Measurements from ENCODE around the gene METTL3.
A peak's percentile ranks its signal among the peaks of the same experiment; 100 is the strongest.

The METTL3 gene

DNA sequence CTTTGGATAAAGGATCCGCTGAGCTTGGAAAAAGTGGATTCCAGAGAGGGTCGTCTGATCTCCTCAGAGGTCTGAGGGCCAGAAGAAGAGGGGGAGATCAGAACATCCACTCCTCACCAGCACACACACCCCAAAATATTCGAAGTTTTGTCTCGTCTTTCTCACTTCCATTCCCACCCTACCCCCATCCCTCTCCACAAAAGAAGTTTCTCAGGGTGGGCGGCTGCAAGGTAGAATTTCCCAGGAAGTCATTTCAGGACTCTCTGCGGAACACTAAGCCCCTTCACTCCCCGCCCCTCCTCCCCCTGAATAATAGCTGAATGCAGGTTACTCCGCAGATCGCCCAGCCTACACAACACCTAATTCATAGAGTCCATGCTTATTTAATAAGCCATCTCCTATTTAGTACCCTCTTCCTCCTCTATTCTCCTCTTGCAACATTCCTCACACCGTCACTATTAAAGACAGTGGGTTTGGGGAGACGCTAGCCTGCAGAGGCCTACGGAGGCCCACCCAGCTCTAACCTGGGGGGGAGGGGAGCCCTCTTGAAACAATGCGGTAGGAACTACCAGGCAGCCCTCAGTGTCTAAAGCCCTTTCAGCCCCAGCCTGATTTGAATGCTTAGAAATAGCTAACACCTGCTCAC lies 15.7 kb upstream of the METTL3 start:
- peak; percentile 93 for DNase-seq

DNA sequence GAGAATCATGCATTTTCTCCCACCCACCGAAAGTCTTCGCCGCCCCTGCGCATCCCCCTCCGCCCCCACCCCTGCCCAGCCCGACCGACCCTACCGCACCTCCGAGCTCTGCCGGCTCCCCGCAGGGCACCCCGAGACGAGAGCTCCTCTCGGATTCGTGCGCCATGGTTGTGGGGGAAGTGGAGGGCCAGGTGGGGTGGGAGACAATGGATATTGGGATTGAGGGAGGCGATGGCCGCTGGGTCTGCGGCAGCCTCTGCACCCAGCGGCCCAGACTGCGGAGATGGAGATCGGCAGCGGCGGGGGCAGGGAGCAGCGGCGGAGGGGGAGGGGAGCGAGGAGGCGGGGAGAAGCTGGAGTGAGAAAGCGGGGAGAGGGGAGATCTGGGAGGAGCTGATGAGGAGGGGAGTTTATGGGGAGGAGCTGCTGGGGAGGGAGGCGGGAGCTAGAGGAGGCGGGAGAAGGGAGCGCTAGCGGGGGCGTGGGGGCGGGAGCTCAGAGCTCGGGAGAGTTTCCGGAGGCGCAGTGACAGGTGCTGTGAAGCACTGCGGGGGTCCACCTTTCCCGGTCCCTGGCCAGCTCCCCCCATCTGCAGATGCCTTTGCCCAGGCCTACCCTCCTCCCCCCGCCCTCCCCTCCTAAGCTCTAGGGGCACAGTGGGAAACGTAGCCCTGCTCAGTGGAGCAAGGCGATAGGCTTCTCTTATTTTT lies 15.0 kb upstream of the METTL3 start, which contains the start of gene SALL2:
TSS of gene SALL2 (minus strand) at position 385 of the 710 bp plus-strand sequence. CDS start at position 166, 219 bp downstream.
- DNase-seq: peak; percentile 100

DNA sequence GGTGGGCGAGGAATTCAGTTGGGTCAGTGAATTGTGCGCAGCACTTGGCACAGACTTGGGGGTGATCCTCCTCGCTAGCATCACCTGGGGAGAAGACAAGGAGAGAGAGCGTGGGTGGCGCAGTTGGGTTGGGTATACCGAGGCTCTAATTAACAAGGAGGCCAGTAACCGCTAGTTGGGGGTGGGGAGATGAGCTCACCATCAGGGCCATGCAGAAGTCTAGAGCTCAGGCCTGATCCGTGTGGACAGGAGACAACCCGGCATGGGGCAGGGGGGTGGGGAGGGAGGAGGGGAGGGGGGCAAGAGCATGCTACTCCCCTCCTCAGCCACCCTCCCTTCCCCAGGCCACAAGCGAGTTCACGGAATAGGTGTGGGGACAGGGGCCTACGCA lies 14.4 kb upstream of the METTL3 start:
- peak; percentile 75 for DNase-seq

DNA sequence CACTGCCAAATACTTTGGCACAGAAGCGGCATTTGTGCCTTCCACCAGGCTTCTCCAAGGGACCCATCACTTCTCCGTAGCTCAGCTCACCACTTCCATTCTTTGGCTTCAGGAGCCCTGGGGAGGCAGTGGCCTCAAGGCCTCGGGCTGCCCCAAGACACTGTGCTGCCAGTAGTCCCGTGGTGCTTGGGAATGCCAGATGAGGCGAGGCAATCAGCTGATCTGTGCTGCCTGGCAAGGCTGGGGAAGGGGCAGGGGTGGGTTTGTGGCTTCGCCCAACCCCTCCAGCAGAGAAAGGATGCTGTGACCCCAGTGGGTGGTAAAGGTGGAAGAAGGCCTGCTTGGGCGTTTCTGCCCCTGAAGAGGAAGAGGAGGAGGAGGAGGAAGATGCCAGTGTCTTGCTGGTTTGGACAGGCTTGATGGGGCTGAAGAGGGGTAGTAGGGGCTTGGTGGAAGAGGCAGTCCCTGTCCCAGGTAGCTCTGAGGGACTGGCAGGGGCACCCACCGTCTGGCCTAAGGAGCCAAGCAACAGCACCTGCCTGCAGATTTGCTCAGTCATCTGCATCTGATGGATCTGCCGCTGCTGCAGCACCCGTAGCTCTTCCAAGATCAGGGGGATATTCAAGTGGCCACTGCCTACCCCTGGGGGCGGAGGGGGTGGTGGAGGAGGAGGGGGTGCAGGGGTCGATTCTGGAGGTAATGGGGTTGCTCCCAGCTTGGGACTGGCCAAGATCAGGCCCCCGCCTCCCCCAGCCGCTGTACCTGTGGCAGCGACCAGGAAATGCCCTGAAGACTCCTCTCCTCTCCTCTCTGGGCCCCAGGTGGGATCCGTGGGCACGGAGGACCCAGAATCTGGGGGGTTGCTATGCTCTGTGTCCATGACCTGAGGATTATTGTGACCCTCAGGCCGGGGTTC lies 13.7 kb upstream of the METTL3 start:
- DNase-seq: no peak

DNA sequence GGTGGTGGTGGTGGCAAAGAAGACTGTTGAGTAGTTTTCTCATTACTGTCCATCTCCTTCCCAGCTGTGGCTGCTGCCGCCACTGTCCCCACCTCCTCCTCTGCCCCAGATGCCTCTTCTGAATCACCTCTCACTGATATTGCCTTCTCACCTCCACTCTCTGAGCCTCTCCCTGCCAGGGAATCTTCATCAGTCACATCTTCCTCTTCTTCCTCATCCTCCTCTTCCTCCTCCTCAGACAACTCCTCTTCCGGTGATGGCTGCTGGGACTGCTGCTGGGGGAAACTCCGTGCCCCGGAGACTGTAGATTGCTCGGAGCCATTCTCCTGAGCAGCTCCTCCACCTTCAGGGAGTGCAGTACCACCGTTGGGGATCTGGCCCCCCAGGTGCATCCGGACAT lies 12.1 kb upstream of the METTL3 start:
- no peak for DNase-seq

DNA sequence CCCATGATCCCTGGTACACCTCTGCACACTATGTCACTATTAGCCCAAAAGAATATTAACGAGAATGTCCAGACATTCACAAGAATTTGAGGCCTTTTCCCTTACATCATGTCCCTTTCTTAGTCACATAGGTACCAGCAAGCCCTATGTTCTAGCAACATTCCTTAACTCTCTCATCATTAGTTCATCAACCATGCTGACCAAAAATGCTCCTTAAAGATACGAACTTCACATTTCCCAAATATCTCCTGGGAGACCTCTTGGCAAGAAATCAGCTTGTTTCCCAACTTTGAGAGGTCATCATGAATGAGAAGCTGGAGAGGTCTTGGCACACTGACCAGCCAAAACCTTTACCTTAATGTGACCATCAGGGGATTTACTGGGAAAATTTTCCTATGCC lies 10.4 kb upstream of the METTL3 start:
- no peak for DNase-seq

DNA sequence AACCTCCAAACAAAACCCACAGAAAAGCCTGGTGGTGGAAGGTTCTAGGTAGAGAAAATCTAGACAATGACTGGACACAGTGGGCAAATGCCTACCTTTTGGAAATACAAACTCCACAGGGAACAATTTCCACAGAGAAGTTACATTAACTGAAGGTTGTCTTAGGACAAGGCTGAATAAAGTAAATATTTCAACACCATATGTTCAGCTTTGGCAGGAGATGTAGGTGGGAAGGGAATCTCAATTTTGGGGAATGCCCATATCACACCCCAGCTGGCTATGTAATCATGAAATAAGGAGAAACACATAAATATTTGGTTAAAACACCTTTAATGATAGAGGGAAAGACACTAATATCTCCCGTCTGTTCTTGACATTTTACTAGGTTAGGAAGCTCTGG lies 9.6 kb upstream of the METTL3 start:
- peak; percentile 57 for DNase-seq

DNA sequence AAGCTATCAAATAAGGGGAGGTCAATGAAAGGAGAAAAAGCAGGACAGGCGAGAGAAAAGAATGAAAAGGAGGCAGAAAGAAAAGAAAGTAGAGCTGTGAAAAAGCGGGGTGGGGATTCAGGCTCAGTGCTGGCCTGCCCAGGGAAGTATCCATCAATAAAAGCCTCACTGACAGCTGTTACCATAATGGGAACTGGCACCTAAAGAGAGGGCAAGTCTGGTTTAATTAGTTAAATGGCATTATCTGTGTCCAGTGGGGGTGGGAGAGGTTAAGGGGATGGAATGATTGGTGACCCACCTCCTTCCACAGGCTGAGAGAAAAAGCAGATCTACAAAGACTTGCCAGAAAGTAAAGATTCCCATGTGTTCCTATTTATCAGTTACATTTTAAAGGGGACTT lies 7.6 kb upstream of the METTL3 start:
- no peak for DNase-seq

DNA sequence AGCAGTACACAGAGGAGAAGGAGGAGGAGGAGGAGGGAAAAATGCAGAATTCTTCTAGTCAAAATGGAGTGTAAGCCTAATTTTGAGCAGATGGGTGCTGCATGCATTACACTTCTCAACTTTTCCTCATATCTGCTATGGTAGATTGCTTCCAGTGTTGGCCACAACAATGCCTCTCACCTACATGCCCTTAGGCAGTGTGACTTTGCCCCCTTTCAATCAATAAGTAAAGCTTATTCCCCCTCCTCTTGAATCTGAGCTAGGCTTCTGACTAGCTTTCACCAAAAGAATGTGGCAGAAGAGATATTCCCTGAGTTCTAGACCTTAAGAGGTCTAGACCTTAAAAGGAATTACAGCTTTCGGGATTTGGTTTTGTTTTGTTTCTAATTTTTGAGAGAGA lies 3.2 kb upstream of the METTL3 start:
- no peak for DNase-seq

DNA sequence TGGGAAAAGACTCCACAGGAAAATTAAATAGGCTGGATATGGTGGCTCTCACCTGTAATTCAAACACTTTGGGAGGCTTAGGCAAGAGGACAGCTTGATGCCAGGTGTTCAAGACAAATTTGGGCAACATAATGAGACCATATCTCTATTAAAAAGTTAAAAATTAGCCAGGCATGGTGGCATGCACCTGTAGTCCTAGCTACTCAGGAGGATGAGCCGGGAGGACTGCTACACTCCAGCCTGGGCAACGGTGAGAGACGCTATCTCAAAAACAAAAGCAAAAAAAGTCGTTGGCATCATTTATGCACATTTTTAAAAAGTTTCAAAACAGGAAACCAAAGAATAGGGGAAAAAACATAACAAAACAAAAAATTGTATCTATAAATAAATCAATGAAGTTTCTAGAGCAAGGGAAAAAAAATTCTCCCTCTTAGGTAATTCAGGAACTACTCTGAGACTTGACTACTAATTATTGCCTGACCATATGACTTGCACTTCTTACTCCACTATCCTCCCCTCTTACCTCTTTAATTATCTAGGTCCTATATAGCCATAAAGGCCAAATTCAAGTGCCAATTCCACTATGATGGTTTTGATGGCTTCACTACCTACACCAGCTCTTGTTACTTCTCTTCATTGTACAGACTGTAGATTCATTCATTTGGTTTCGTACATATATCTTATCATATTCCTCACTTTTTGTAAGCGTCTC lies 1.6 kb downstream of the METTL3 start:
- no peak for DNase-seq

DNA sequence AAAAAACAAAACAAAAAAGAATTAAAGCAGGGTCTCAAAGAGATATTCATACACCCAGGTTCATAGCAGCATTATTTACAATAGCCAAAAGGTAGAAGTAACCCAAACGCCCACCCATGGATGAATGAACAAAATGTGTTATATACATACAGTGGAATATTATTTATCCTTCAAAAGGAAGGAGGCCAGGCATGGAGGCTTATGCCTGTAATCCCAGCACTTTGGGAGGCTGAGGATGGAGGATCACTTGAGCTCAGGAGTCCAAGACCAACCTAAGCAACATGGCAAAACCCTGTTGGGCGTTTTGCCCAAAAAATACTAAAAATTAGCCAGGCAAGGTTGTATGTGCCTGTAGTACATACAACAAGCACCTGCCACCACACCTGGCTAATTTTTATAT lies 4.6 kb downstream of the METTL3 start:
- no peak for DNase-seq

DNA sequence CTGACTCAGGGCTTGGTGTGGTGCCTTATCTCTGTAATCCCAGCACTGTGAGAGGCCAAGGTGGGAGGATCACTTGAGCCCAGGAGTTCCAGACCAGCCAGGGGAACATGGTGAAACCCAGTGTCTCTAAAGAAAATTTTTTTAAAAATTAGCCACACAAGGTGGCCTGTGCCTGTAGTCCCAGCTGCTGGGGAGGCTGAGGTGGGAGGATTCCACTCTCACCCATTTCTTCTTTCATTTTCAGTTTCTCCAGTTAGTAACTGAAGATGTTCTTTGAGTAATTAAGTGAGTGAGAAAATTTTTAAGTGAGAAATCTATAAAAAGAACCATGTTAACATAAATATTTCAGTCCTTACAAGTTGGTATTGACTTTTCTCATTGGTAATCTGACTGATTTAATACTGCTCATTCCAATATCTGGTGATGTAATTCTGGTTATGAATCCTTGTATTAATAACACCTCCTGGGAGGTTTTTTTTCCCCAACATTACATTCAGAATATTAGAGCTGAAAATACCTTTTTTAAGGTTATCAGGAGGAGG lies 6.1 kb downstream of the METTL3 start:
- no peak for DNase-seq

DNA sequence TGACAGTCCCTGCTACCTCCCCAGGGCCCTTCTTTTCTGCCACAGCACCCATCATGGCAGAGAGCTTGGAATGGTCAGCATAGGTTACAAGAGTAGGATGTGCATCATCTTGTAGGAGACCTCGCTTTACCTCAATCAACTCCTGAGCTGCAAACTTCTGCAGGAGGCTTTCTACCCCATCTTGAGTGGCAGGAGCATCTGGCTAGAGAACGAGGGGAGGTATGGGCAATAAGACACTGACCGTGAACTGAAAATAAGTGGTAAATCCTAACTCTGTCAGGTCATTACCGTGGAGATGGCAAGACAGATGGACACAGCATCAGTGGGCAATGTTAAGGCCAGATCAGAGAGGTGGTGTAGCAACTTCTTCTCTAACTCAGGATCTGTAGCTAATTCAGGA lies 7.8 kb downstream of the METTL3 start:
- no peak for DNase-seq

DNA sequence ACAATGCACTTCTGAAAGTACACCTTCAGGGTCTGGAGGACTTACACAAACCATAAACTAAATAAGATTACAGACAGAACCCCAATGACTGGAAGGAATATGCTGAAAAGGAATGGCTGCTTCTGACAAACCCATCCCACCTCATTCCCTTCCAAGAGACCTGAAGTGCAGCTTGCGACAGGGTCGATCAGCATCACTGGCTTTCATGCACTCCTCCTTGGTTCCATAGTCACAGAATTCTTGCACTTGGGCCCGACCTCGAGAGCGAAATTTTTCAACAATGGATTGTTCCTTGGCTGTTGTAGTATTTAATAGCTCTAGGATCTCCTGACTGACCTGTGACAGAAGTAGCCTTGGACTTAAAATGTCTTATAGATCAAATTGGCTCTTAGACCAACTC lies 9.6 kb downstream of the METTL3 start:
- no peak for DNase-seq

DNA sequence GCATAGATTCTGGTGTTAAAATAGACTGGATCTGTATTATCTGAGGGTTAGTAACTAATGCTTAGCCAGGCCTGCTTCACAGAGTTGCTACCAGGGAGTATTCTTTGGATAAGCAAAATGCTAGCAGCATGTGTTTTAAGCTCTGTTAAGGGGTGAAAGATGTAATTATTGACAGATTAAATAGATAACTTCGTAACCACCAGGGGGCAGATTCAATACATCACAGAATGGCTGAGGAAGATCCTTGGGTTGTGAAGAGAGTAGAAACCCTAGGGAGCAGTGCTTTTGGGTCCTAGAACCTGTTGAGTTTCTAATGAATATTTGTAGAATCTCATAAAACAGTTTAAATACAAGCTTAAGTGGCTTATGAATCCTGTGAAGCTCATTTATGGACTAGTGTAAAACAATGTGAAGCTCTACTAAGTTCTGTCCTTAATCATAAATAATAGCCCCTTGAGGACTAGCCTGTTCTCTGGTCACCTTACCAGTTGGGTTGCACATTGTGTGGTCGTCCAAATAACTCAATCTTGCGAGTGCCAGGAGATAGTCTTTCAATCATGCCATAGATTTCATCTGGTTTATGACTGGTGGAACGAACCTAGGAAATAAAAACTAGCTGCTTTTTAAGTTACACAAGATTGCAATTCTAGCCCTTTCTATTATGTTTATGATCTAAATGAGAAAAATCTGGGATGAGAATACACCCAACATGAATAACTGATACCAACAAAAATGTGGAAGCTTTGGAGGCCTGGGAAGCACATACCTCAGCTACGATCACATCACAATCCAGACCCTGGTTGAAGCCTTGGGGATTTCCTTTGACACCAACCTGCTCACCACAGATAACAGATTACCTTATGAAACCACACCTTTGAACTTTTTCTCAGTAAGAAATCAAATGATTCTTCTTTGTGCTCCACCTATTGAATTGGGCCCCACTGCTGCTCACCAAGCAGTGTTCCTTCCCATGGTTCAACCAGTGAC lies 12.3 kb downstream of the METTL3 start:
- peak; percentile 91 for DNase-seq

DNA sequence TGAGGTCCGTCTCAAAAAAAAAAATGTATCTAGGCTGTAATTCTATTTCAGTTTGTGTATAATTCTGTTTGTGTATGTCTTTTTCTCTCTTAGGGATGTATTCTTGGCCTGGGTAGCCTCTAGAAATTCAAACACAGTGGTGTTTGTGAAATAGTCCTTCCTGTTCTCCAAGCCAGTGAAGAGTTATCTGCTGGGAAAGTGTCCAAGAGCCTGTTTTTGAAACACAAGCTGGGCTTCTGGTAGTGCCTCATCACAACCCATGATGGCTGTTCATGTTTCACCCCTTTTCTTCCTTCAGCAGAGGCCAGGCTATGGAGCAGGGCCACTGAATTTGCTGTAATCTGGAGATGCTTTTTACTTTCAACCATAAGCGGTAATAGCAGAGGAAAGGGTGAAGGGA lies 14.7 kb downstream of the METTL3 start:
- no peak for DNase-seq

DNA sequence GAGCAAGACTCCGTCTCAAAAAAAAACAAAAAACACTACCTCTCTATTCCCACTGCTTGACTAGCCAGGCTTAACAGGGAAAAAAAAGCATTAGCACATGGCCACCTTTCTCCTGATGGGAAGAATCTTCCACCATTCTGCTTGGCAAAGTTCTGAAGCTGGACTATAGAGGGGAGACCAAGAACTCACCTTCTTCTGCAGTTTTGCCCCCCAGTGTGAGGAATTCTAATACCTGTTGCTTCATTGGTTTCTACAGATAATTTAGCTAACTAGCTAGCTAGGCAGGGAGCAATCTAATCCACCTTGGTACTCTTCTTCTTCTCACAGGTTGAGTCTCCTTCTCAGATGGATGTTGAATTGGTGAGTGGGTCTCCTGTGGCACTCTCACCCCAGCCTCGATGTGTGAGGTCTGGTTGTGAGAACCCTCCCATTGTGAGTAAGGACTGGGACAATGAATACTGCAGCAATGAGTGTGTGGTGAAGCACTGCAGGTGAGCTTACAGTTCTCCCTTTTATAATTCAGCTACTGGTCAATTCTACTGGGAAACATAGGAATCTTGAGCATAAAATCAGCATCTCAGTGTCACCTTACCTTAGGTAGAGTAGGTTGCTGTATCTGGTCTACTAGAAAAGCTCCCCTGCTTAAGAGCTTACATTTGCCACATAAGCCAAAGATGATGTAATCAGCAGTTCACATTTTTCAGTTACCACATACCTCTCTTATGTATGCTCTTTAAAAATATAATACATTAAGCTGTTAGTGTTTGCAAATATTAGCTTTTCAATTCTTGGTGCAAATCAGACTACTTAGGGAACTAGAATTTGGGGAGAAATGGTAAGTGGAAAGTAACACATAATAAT lies 16.0 kb downstream of the METTL3 start:
- no peak for DNase-seq

DNA sequence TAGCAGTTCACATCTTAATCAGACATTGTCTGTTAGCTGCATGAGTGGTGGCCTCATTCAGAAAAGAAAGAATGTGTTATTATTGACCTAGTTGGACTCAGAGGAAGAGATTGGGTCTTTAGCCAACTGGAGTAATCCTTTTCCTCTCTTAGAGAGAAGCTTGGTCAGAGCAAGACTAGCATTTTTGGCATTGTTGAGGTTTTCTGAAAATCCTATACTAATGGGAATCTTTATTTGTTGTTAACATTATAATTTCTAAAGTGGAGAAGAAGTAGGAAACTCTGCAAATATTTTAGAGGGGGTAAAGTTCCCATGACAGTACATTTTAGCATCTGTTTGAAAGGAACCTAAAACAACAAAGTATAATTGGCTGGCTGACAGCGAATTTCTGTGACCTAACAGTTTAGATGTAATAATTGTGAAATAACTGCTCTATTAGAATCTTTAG lies 24.5 kb downstream of the METTL3 start:
- DNase-seq: no peak

DNA sequence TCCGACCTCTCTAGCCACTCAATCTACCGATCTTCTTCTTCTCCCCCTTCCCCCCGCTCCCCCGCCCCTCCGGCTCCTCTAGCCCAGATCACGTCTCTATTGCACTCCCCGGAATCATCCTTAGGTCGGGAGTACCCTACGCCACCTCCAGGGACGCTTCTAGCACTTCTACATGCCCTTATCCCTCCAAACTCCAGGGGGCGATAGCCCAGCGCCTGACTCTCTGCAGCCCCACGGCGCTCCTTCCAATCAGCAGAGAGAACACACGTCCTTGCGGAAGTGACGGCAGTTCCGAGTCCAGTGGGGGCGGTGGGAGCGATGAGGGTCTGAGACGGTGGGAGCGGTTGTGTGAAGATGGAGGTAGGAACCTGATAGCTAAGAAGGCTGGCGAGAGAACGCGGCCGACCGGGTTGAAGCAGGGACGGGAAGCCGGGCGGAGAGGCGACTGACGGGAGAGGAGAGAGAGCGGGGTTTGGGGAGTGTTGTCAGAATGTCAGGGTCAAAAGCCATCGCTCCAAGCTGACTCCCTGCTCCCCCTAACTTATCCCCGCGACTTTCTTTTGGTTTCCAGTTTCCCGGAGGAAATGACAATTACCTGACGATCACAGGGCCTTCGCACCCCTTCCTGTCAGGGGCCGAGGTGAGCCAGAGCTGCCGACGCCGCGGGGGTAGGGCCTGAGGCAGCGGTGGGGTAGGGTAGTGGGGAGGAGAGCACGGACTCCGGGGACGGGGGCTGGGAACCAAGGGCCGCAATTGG lies 34.0 kb downstream of the METTL3 start, which contains the start of the genes RAB2B and TOX4:
TSS of gene RAB2B (minus strand) at position 35 of the 757 bp plus-strand sequence. CDS start 87 bp downstream, outside the sequence.
TSS of gene TOX4 (plus strand) at position 271 of the 757 bp plus-strand sequence. CDS start at position 355, 84 bp downstream.
- peak; percentile 100 for DNase-seq
